HG02588 (cell line): Measurements from ENCODE around the gene SLC7A11.

Experiments used
- ATAC-seq: cut with Tn5 transposase; IDR thresholded peaks from one replicate; pipeline ENCODE4 v1.9.1; 2021; ENCODE audit warnings: mild to moderate bottlenecking, moderate library complexity; ENCODE audit not compliant: unreplicated experiment

The SLC7A11 gene

DNA sequence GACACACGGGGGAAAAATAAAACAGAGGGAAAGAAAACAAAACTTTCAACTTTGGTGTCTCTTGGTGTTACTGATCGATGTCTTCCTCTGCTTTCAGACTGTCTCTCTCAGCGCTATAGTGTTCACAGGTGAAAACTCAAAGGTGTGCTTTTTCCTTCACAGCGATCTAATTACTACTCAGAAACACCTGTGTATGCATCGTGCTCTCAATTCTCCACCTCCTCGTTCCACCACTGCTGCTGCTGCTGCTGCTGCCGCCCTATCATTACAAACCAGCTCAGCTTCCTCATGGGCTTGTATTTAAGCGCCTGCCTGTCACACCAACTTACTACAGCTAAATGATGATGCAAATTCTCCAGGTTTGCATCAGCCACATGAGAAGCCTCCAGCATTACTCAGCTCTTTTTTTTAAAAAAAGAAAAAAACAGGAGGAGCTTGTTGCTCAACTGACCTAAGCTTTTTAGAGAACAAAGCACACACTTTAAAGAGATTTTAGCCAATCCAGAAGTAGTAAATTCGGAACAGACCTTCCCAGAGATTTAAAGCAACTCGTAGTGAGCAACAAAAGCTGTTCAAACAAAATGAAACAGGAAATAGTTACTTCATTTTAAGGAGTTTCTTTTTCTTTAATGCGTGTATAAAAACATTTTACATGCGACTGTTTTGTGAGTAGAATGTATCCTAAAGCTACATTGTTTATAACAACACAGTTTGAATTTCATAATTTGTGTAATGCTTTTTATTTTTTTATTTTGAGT, at the start of gene SLC7A11:
TSS of gene SLC7A11 (minus strand) at position 274 of the 758 bp plus-strand sequence. CDS start 280 bp downstream, outside the sequence.
- peak; percentile 99 for ATAC-seq

DNA sequence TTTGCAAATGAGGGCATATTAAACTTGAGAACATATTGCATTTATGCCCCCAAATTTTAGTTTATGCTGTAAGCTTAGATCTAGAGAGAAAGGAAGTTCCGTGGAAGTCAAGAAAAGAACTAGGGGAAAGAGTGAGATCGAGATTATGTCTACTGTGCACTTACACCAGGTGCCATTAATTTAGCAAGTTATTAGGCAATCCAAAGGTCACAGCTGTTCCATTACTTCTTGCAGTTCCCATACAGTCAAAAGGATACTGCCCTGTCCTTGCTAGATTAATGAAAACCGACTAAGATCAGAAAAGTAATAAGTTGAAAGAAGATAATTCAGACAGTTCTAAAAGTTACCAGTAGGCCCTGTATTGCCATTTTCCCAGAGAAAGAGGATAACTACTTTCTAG, 49.3 kb upstream of the SLC7A11 start:
- ATAC-seq = no peak

DNA sequence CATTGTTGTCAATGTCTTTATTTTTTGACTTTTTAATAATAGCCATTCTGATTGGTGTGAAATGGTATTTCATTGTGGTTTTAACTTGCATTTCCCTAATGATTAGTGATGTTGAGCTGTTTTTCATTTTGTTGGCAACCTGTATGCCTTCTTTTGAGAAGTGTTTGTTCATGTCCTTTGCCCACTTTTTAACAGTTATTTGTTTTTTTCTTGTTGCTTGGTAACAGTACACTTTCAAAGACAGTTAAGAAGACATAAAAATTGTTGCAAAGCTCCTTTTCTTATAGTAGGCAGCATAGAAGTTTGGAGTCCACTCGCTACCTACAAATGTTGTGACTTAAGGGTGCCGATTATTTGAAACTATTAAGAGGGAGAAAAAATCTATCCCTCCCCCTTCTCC, 48.7 kb upstream of the SLC7A11 start:
- no peak for ATAC-seq

DNA sequence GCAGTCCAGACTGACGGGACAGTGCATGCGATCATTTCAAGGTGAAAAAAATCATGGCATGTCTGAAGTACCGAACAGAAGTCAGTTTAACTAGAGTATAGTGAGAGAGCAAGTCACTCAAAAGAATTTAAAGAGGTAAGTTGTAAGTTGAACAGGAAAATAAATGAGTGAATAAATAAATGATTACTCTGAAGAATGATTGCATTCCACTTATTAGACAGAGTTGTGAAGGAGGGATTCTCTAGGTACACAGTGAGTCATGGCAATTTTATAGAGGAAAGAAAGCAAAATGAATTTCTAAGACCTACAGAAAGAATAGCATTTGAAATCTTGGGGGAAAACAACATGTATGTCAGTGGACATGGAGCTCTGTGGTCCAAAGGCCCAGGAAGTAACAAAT, 37.1 kb upstream of the SLC7A11 start:
- no peak for ATAC-seq

DNA sequence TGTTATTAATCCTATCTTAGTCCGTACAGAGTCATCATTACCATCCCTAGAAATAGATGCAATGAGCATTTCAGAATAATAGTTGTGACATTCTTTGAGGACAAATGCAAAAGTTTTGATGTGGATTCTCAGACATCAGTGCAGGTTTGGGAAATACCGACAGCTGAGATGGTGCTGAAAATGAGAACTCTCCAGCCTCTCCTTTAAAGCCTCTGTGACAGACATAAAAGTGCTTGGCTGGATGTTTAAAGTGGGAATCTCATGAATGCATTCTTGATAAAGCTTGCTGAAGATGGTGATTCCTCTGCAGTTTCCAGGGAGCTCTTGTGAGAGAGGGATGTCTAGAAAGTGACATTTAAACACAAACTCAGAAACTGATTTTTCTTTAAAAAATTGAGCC, 35.0 kb upstream of the SLC7A11 start:
- no peak for ATAC-seq

DNA sequence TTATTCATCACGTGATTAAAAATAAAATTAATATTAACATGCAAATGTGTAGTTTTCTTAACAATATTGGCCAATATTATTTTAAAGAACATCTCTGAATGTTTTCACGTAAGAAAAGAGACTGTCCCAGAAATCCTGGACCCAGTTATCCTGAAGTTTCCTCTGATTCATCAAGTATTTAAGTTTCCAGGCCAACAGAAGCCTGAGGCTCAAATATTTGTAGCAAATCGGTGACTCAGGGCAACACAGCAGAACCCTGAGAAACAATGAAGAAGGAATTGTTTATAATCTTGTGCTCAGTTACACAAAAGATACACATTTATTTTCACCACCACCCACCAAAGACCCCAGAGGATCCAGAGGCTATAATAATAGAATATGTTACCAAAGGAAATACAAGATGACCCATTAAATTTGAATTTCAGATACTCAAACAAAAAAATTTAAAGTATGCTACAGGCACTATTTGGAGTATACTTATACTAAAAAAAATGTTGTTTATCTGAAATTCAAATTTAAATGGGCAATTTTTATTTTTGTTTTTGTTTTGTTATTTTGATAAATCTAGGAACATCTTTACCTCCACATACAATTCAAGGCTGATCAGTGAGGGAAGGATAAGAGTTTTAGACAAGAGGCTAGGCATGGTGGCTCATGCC, 33.9 kb upstream of the SLC7A11 start:
- no peak for ATAC-seq

DNA sequence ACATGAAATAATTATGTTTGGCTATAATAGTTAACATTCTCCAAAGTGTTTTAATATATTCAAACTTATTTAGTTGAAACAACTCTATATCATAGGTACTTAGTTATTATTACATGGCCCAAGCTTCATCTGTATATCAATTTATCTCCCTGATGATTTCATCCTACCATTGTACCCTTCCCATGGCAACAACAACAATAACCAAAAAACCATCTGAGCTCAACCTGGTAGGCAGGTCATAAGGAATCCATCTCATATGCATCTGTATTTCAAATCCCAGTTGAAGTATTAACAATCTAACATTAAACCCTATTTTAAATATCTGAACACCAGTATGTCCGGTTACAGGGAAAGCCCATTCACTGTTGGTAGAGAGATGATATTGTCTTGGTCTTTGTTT, 33.1 kb upstream of the SLC7A11 start:
- no peak for ATAC-seq

DNA sequence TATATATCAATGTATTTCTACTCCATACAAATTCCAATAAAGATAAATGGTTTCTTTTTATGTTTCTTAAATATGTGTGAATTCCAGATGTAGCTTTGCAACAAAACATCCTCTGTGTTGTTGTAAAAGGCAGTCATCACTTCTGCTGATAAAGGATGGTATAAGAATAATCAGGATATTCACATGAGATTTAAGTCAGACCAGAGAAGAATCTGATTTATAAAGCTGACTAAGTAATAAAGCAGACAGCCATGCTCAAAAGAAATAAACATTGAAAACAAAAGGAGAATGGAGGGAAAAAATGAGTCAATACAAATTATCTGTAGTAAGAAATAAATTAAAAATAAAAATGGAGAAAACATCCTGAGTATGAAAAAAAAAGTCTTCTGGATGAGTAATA, 27.0 kb upstream of the SLC7A11 start:
- no peak for ATAC-seq

DNA sequence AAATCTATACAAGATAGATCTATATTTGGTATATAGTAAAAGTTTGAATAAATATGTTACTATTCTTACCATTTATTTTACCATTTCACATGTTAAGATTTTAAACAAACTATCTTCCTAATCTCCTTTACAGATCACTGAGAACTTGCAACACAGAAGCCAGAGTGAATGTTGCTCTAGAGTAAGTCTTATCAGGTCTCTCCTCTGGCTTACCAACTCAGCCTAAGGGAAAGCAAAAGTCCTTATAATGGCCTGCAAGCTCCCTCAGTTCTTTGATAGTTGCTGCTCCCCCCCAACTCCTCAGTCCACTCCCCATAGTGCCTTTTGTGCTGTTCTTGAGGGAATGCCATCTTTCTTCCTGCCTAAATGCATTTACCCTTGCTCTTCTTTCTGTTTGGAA, 25.7 kb upstream of the SLC7A11 start:
- ATAC-seq = no peak

DNA sequence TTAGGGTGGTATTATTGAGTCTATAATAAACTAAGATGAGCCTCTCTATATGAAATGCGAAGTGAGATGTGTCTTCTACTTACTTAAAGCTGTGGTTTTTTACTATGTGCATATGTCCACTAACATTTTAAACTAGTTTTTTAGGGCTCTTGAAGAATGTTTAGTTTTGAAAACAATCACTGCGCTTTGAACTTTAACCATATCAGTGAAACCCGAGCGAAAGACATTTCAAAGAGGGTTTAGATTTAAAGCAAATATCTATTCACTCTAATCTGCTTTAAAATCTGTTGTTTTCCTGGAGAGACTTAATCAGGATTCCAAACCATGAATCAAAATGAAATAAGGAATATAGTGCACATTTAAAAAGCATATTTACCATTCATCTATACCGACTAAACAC, 24.8 kb upstream of the SLC7A11 start:
- ATAC-seq = no peak

DNA sequence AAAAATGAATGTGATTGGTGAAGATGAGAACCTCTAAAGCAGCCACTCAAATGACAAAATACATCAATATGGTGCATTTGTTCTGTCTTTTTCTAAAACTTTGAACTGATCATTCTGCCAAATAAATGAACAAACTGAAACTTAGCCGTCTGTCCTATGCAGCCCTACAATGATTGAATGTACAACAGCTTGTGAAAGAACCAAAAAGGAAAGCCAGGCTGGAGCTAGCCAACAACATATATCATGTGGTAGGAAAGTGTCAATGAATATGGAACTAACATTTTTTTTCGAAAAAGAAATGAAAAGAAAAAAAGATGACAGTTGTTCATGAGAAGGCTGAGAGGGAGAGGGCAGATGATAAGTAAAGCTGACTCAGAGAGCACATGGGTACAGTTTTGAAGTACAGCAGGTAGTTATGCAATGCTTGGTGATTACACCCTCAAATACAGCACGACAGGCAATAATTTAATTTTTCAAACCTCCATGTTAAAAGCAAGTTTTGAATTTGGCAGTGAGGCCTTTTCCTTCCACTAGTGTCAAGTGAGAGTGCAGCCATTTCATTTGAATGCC, 21.2 kb upstream of the SLC7A11 start:
- ATAC-seq = no peak

DNA sequence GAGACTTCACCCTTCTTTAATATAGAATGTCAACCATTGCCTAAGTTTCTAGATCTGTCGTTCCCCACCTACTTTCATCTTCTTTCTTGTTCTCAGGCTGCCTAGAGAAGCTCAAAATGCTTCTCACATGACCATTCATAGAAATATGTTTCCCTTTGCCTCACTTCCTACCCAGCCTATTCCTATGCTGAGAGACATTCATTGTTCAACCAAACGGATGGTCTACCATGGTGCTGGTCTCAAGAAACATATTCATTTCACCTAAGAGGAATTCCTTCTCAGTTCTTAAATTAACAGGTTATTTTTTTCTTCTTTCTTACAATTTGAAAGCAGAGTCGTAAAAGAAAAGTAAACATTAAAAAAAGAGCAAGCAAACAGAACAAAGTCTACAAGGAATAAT, 20.3 kb upstream of the SLC7A11 start:
- no peak for ATAC-seq

DNA sequence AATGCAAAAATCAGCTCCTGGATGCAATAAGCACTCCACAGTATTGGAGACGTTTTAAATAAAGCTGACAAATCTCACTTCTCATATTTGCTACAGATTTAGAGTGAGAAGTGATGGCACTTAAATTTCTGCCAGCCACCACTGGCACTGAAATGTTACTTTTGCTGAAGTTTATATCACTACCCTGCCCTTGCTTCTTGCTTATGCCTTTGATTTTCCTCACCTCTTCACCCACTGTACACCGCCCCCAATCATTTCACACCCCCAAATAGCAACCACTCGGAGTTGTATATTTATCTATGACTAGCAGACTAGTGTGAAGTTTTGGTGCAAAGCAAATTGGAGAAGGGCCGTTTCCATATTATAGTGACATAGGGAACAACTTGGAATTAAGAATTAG, 19.9 kb upstream of the SLC7A11 start:
- ATAC-seq = no peak

DNA sequence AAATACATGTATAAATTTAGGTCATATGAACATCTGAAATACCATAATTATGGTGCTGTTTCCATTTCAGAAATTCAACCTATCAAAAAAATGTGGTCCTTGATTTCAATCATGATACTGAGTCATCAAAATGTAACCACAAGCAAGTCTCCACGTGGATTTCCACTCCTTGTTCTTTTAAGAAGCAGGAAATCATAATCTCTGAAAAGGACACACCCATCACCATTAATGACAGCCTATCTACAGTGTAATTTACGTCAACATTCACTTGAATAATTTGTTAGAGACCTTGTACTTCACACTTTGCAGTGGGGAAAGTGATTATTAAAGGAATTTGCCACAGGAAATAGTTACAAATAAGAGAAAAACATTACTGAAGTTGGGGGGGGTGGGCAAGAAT, 17.7 kb upstream of the SLC7A11 start:
- no peak for ATAC-seq

DNA sequence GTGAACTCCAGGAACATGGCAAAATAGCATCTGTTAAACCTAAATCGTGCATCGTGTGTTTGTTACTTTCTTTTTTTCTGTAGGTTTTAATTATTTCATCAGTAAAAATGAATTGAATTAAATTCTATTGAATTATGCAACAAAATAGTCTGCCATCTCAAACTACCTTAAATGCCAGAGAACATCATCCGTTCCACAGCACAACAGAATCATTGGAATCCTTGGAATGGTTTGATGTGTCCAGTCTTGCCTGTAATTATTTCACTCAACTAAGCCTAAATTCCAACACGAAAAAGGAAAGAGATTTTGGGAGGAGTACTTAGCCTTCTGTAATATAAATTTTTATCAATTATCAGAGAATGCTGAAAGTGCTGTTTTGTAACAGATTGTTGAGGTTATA, 17.1 kb upstream of the SLC7A11 start:
- ATAC-seq = no peak

DNA sequence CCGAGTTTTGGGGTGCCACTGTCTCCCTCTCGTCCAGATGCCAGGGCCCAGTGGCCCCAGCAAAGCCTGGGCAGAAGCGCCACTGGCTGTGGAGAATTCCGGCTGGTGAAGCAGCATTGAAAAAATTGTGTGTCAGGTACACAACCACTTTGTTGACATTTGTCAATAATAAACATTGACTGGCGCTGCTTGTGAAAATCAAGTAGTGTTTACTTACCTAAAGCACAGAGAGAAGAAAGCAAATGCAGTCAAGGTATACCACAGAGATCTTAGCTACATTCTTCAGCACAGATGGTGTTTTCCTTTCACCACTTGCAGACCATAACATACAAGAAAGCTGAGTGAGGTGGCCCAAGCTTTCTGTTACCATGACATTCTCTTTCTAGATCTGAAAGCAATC, 14.5 kb upstream of the SLC7A11 start:
- no peak for ATAC-seq

DNA sequence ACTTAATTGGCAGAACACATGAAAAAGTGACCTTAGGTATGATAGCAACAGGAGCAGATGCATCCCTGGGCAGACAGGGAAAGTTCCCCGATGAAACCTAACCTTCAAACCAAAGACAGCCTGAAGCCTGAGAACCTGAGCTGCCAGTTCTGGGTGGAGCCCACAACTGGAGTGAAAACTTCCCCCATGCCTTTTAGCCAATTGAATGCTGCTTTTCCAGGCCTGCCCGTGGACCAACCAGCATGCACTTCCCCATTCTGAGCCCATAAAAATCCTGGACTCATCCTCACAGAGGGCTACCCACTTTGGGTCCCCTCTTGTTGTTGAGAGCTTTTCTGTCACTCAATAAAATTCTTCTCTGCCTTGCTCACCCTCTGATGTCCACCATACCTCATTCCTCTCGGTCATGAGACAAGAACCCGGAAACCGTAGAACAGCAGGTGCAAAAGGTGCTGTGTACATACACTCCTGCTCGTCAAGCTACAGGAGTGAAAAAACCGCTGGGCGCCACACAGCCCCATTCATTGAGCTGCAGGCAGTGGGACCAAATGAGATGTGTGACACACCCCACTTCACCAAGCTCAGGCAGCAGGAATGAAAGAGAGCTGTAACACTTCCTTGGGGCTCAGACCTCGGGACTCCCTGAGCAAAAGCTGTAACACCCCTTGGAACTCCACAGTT, 13.9 kb upstream of the SLC7A11 start:
- ATAC-seq = no peak

DNA sequence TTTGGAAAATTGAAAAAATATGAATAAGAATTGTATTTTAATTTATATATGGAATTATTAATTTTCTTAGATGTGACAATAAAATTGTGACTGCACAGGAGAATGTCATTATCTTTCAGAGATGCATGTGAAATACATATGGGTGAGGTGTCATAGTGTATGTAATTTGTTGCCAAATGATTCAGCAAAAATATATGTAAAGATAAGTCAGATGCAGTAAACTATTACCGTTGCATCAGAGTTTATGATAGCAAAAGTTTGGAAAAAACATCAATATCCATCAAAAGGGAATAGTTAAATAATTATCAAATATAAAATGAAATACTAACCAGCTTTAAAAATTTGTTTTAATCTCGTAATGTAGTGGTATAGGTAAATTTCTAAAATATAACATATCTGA, 10.4 kb upstream of the SLC7A11 start:
- no peak for ATAC-seq

DNA sequence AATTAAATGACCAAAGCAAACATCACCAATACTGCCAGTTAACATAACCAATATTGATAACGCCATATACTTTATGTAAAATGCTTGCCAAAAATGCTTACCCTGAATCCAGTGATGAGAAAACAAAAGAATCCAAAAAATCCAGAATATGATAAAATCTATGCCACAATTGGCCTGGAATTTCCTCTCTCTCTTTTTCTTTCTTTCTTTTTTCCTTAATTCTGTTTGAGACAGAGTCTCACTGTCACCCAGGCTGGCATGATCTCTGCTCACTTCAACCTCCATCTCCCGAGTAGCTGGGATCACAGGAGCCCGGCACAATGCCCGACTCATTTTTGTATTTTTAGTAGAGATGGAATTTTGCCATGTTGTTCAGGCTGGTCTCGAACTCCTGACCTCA, 9.8 kb upstream of the SLC7A11 start:
- ATAC-seq = no peak

DNA sequence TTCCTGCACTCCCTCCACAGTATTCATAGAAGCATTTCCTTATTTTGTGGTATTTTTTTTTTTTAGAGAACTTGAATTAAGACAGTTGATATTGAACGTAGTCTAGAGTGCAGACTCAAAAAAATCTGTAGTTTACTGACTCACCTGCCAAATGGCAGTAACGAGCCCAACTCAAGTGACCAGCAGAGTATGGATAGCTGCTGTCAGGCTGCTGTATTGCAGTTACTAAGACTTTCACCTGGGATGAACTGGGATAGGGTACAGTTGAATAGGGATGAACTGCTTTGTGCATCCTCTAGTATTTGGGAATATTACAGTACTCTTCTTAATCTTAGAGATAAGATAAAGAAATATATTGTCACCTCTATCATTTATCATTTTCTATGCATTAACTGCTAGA, 7.0 kb upstream of the SLC7A11 start:
- ATAC-seq = no peak

DNA sequence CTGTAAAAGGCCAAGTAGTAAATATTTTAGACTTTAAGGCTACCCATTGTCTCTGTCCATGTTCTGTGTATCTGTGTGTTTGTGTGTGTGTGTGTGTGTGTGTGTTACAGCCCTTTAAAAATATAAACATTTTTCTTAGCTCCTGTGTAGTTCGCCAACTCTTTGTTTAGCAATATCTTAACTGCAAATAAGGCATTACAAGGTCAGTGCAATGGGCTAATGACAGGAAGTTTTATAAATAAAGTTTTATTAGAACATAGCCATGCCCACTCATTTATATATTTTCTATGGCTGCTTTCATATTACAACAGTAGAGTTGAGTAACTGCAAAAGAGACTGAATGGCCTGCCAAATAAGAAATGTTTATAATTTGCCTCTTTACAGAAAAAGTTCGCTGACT, 5.9 kb upstream of the SLC7A11 start:
- ATAC-seq = no peak

DNA sequence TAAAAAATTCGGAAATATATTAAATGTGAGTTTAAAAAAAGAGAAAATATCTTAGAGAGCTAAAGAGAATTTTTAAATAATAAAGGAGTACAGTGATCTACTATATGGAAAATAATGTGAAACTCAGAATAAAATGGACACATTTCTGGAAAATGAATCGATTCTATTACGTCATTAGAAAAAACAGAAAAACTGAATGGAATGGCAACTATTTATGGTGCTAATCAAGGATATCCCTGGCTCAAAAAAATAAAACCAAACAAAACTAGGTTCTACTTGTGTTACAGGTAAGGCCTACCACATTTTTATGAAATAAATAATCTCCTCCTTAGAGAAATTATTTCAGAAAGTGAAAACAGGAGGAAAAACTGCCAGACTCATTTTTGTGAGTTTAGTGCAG, 5.5 kb upstream of the SLC7A11 start:
- no peak for ATAC-seq
